IPS DF 6.9 (cell line): ENCODE measurements around the gene CAMTA1.

ENCODE experiments used
- DNase-seq: peaks from one replicate; pipeline ENCODE4 v3.0.0-alpha.2; 2013; ENCODE audit warnings: low read depth, low spot score
- H3K27ac ChIP-seq: one replicate; pipeline ENCODE4 v1.5.1; 2013; ENCODE audit warnings: low read length, control low read depth
- H3K27me3 ChIP-seq: 2 replicates; pipeline ENCODE4 v1.6.1; 2013; ENCODE audit warnings: mild to moderate bottlenecking, low read length; ENCODE audit not compliant: control insufficient read depth, insufficient read depth
- H3K36me3 ChIP-seq: 2 replicates; pipeline ENCODE4 v1.6.1; 2013; ENCODE audit warnings: low read length; ENCODE audit not compliant: control insufficient read depth, insufficient read depth
- H3K4me1 ChIP-seq: 2 replicates; pipeline ENCODE4 v1.6.1; 2013; ENCODE audit warnings: low read length; ENCODE audit not compliant: control insufficient read depth, insufficient read depth
- H3K4me3 ChIP-seq: 2 replicates; pipeline ENCODE4 v1.5.1; 2013; ENCODE audit warnings: mild to moderate bottlenecking, low read length
- H3K9me3 ChIP-seq: 2 replicates; pipeline ENCODE4 v1.6.1; 2013; ENCODE audit warnings: low read length, inconsistent platforms; ENCODE audit not compliant: control insufficient read depth, insufficient read depth
- WGBS: extraction: QIAGEN DNeasy Blood & Tissue Kit; methylation state at CpG from one replicate; pipeline ENCODE4 v1.1.7; 2013; ENCODE audit warnings: mixed read lengths, missing lambda C conversion rate; ENCODE audit not compliant: insufficient read length, insufficient coverage; 5-methylcytosine and 5-hydroxymethylcytosine counted together

Gene CAMTA1

DNA sequence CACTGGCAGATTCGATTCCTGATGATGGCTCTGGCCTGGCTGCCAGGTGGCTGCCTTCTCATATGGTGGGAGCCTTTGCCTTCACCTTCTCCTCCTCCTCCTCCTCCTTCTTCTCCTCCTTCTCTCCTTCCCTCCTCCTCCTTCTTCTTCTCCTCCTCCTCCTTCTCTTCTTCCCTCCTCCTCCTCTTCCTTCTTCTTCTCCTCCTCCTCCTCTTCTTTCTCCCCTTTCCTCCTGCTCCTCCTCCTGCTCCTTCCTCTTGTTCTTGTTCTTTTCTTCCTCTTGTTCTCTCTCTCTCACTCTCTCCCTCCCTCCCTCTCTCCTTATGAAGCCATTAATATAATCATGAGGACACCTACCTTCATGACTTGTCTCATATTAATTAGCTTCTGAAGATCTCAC, 278.7 kb downstream of the CAMTA1 start:
- Histone ChIP-seq H3K27me3 (no peaks in the 10 kb centered on the region), H3K36me3 (no peaks in the 10 kb centered on the region), H3K4me3 (no peak overlapping the region), H3K27ac (no peak overlapping the region), H3K9me3 (no peaks in the 10 kb centered on the region), H3K4me1 (no peaks in the 10 kb centered on the region)
- no peak for DNase-seq
- WGBS = no CpG with 5 or more reads among the region's 1 CpG

DNA sequence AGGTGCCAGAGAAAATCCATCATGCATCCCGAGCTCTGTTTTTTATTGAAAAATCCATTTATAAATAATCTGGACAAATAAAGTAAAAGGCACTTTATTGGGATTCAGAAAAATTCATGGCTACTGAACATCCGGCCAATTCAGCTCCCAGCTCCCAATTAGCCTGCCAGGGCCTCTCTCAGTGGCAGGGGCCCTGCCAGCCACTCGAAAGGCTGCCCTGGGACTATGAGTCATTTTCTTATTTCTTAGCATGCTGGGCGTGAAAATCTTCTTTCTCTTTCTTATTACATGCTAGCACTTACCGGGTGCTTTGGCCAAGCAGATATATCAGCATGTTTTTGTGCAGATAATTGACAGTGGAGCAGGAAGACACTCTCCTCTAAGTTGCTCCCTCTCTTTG, 283.3 kb downstream of the CAMTA1 start:
- Histone ChIP-seq H3K27me3 (no peaks in the 10 kb centered on the region), H3K9me3 (no peaks in the 10 kb centered on the region), H3K27ac (no peak overlapping the region), H3K4me1 (peaks cover 2% of the 10 kb centered on the region; the same call in 1 of the 2 replicates), H3K4me3 (no peak overlapping the region), H3K36me3 (no peaks in the 10 kb centered on the region)
- DNase-seq = no peak
- WGBS = no CpG with 5 or more reads among the region's 5 CpGs

DNA sequence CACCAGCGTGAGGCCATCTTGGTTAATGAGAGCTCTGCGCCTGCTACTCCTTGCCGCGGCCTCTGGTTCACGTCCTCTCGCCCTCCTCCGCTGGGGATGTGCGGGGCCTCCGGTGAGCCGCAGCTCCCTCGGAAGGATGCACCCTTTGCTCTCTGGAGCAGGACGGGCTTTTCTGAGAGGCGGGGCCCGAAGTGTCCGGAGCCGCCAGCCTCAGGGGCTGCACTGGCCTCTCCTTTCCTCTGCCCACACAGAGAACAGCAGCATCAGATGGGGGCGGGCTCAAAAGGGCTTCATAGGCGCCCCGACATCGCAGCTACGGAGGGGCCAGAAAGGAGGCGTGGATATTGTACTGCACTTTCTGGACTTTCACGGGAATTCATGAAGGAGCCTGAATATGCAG, 284.7 kb downstream of the CAMTA1 start:
- no peaks in the 10 kb centered on the region for H3K27me3 ChIP-seq
- no CpG with 5 or more reads among the region's 23 CpGs for WGBS
- peak overlapping the region; percentile 26; the same call in 1 of the 2 replicates for H3K4me3 ChIP-seq
- no peaks in the 10 kb centered on the region for H3K36me3 ChIP-seq
- H3K4me1 ChIP-seq = peaks cover 2% of the 10 kb centered on the region; the same call in 1 of the 2 replicates
- no peak overlapping the region for H3K27ac ChIP-seq
- peak; percentile 27 for DNase-seq
- H3K9me3 ChIP-seq = no peaks in the 10 kb centered on the region

DNA sequence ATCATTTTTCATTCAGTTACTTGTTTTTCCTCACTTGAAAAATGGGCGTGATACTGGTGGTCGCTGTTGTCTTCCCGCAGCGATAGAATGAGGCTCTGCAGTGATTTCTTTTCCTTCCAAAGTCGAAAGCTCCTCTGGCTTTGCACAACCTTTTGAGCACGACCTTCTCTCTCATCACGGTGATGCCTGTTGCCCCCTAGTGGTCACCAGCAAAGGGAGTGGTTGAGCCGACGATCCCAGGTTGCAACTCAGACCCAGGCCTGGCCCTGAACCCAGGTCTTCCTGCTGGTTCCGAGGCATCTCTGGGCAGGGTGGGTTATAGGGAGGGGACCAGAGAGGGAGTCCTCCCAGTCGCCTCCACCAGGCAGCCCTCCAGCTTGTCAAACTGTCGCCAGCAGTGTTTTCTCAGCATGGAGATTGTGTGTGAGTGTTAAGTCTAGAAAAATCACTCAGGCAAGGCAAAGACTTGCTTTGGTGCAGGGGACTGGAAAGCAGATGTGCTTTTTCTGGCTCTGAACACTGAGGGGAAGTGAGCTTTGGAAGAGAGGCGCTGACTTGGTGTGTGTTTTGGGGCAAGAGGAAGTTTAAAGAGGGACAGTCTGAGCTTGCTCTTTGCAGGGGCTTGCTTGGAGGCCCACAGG, 285.3 kb downstream of the CAMTA1 start:
- peak overlapping the region; percentile 26; the same call in 1 of the 2 replicates for H3K4me3 ChIP-seq
- peak; percentile 61 for DNase-seq

DNA sequence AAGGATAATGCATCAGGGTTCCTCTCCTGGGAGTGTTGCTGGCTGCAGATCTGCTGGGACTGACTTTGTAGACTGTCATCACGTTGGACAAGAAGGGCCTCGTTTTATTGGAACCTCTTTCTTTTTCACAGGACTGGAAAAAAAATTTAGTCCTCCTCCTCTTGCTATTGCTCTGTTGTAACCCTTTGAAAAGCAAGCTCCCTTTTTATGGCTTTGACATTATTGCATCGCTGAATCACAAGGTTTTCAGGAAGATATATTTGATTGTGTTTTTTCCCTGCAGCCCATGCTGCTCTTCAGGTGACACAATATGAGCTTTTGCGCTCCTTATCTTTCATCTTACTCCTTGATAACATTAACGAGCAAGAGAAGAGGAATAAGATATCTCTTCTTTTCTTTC, 290.9 kb downstream of the CAMTA1 start:
- H3K27ac ChIP-seq = no peak overlapping the region

More for the DNA sequence above, 285.3 kb downstream of the CAMTA1 start:
- H3K27me3 ChIP-seq = no peaks in the 10 kb centered on the region
- H3K36me3 ChIP-seq = no peaks in the 10 kb centered on the region
- no peak overlapping the region for H3K27ac ChIP-seq
- H3K9me3 ChIP-seq = no peaks in the 10 kb centered on the region
- peaks cover 2% of the 10 kb centered on the region; the same call in 1 of the 2 replicates for H3K4me1 ChIP-seq
- no CpG with 5 or more reads among the region's 13 CpGs for WGBS

DNA sequence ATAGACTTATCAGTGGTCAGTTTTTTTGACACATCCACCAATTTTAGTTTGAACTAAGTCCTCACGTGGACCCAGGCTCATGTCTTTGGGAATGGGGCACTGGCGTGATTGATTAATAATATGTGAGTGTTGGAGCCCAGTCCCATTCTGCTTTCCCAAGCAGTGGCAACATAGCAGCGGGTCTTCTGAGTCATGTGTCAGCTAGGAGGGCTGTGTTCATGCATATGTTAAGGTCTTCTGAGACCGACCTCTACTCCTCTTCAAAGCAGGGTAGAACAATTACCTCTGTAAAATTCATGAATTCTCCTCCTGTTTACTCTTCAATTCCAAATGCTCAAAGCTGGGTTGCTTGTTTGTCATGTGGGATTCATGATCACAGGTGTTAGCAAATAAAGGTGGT, 291.3 kb downstream of the CAMTA1 start:
- no peaks in the 10 kb centered on the region; the same call in 1 of the 2 replicates for H3K4me1 ChIP-seq
- no peak overlapping the region for H3K4me3 ChIP-seq
- DNase-seq = no peak
- H3K27me3 ChIP-seq = no peaks in the 10 kb centered on the region
- no peaks in the 10 kb centered on the region for H3K9me3 ChIP-seq
- H3K27ac ChIP-seq = no peak overlapping the region
- H3K36me3 ChIP-seq = no peaks in the 10 kb centered on the region
- WGBS = no CpG with 5 or more reads among the region's 4 CpGs

More for the DNA sequence above, 290.9 kb downstream of the CAMTA1 start:
- Histone ChIP-seq H3K4me1 (no peaks in the 10 kb centered on the region; the same call in 1 of the 2 replicates), H3K9me3 (no peaks in the 10 kb centered on the region), H3K4me3 (no peak overlapping the region), H3K36me3 (no peaks in the 10 kb centered on the region), H3K27me3 (no peaks in the 10 kb centered on the region)
- no peak for DNase-seq
- no CpG with 5 or more reads among the region's 5 CpGs for WGBS

DNA sequence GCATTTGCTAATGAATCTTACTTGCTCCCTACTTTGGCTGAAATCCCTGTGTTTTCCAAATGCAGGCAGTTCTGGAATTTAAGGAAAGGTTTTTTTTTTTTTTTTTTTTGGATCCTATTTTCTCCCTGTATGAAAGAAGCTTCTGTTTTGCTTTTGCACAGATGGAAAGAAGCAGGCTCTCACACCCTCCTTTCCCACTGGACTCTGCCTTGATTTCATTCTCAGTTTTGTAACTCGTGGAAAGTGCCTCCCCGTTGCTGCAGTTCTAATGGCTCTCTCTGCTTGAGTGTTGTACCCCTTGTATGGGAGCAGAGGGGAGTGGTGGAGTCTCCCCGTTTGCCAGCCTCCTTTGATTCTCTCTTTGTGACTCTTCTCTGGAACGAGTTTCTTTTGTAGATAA, 291.9 kb downstream of the CAMTA1 start:
- Histone ChIP-seq H3K27ac (no peak overlapping the region), H3K4me3 (no peak overlapping the region), H3K27me3 (no peaks in the 10 kb centered on the region), H3K9me3 (no peaks in the 10 kb centered on the region), H3K36me3 (no peaks in the 10 kb centered on the region), H3K4me1 (no peaks in the 10 kb centered on the region; the same call in 1 of the 2 replicates)
- WGBS = no CpG with 5 or more reads among the region's 4 CpGs
- no peak for DNase-seq

DNA sequence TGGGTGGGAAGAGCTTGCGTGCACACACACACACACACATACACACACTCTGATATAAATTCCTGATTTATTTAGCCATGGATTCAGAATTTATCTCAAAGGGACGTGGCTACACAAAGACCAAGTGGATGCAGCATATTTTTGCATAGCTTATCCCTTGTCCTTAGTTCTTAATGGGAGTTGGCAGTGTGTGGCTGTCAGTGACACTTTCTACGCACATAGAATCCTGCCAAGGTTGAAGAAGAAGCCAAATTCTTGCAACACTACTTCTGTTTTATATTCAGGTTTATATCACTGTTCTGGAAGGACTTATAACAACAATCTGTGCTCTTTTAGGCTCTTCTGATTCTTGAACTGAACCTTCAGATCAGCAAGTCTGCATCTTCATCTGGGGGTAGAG, 292.7 kb downstream of the CAMTA1 start:
- Histone ChIP-seq H3K4me3 (no peak overlapping the region), H3K4me1 (no peaks in the 10 kb centered on the region; the same call in 1 of the 2 replicates), H3K36me3 (no peaks in the 10 kb centered on the region), H3K9me3 (no peaks in the 10 kb centered on the region), H3K27me3 (no peaks in the 10 kb centered on the region), H3K27ac (no peak overlapping the region)
- DNase-seq = no peak
- WGBS = no CpG with 5 or more reads among the region's 3 CpGs

DNA sequence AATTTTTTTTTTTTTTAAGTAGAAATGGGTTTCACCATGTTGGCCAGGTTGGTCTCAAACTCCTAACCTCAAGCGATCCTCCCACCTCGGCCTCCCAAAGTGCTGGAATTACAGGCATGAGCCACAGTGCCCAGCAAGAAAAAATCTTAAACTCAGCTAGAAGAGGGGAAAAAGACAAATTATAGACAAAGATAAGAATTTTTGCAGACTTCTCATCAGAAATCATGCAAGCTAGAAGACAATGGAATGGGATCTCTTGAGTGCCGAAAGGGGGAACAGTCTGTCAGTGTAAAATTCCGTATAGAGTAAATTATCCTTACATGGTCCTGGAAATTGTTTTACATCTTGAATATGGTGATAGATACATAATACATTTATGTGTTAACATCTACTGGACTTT, 294.4 kb downstream of the CAMTA1 start:
- Histone ChIP-seq H3K4me1 (no peaks in the 10 kb centered on the region; the same call in 1 of the 2 replicates), H3K27ac (no peak overlapping the region), H3K9me3 (no peaks in the 10 kb centered on the region), H3K27me3 (no peaks in the 10 kb centered on the region), H3K4me3 (no peak overlapping the region), H3K36me3 (no peaks in the 10 kb centered on the region)
- WGBS = no CpG with 5 or more reads among the region's 4 CpGs
- no peak for DNase-seq

DNA sequence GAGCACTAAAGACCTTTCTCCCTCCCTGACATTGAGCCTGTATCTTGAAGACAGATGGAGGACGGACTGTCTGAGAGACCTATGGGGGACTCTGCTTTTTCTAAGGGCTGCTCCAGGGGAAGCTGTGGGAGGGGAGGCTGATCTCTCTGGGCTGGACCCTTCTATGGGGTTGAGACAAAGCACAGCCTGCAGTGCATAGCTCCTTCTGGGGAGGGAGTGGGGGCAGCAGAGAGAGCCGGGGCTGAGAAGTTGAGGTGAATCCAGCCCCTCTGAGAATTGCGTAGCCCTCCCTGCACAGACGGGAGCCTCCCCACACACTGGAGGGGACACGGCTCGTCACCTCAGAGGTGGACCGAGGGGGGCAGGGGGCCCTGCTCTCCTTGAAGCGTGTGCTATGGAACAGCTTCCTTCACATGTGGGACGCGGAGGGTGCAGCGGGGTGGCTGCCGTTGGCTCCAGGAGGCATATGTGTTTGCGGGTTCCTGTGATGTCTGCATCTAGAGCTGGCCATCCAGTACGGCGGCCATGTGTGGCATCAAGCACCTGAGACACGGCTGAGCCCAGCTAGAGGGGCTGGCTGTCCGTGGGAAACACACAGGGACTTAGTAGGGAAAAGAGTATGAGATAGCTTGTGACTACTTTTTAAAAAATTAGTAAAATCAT, 299.1 kb downstream of the CAMTA1 start:
- H3K27me3 ChIP-seq = no peaks in the 10 kb centered on the region
- no peak overlapping the region for H3K4me3 ChIP-seq
- WGBS = no CpG with 5 or more reads among the region's 17 CpGs
- H3K9me3 ChIP-seq = no peaks in the 10 kb centered on the region
- DNase-seq = no peak
- no peak overlapping the region for H3K27ac ChIP-seq
- no peaks in the 10 kb centered on the region for H3K36me3 ChIP-seq
- no peaks in the 10 kb centered on the region for H3K4me1 ChIP-seq
